GM12872 (cell line): ENCODE measurements around the gene PROM1.

Source experiments
- CTCF ChIP-seq: IDR thresholded peaks from 3 replicates; pipeline ENCODE4 v1.5.1; 2011; ENCODE audit warnings: low read depth, mild to moderate bottlenecking, low read length, moderate library complexity; ENCODE audit not compliant: insufficient read depth

PROM1 gene

GRCh38 chr4:16088601-16089000 is 4.8 kb upstream of the PROM1 start:
- no peak for TF ChIP-seq CTCF

- no peak for TF ChIP-seq CTCF
Measured at GRCh38 chr4:16085822-16086221, 2.0 kb upstream of the PROM1 start.

DNA sequence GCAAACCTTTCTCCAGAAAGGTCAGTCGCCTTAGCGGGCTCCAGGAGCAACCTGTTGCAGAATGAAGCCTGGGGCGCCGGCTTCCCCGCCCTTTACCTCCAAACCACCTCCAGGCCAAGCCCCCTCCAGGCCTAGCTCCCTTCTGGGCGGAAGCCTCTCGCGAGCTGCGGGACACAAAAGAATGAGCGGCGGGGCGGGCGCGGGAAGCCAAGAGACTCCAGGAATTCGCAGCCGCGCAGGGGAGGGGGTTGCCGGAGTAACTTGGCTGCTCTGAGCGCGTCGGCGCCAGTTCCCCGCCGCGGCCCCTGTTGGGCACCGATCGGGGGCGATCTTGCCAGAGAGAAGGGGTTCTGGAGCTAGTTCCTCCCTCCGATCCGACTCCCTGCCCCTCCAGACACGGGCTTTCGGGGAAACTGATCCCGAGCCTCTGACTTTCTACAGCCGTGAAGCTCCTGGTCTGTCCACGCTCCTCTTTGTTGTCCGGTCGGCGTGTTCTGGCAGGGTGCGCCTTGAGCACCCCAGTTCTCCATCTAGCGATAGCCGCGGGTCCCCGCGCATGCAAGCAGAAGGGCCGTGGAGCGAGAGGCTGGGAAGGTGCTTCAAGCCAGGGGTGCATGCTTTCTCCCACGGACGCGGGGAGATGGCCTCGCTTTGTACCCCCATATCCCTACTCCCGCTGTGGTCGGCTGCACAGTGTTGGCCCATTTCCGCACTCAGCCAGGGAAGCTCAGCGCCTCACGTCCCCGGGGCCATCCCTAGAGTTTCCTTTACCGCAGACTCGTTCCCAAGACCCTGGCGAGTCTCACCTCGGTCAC is 1.2 kb downstream of the PROM1 start:
- no peak for TF ChIP-seq CTCF

DNA sequence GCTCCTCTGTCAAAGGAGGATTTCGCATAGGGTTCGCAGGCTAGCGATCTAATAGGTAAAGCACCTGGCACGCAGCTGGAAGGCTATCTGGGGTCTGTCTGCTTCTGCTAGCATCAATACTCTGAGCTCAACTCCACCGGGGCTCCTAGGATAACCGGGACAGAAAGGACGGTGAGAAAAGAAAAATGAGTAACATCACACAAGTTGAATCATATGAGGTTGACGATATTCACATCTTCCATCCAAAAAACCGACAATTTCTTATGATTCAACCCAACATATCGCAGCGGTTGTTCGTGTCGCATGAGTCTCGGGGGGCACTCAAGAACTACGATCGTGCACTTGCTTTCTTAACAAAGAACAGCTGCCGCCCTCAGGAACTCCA is 1.8 kb downstream of the PROM1 start:
- TF ChIP-seq CTCF = no peak

- TF ChIP-seq CTCF = no peak
Measured at GRCh38 chr4:16079046-16079445, 4.8 kb downstream of the PROM1 start.

DNA sequence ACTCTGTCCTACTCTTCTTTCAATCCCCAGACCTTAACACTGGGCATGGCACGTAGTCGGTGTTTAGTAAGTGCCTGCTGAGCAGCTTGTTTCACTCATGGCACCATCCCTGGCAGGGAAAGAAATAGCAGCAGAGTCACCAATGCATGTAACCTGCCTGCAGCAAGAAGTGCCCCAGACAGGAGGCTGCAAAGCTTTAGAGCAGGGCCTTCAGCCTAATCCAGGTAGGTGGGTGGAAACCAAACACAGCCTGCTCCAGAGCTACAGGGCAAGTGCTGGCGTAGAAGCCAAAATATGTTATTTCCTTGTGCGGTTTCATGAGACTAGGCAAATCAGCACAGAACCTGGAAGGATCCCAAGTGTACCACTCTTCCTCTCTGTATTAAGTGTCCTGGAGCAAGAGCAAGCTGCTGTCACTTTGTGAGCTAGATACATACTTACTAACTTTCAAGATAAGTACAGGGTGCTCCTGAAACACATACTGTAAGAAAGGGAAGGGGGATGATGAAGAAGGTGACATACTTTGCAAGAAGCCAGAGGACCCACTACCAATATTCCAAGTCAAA is 5.5 kb downstream of the PROM1 start:
- no peak for TF ChIP-seq CTCF

- no peak for TF ChIP-seq CTCF
Measured at GRCh38 chr4:16077786-16078185, 6.0 kb downstream of the PROM1 start.
